ENCODE measurements around the gene MRPS26.
"Not testable (repeated sequence)": the region's sequence is repeated elsewhere in the genome, so short reads cannot be mapped to it uniquely, and the experiment has no call there.

The MRPS26 gene

GRCh38 chr20:3041854-3042409 is 3.9 kb upstream of the MRPS26 start:
- FAIRE-seq (no peak), DNase-seq (ENCODE audit: insufficient read length, low spot score) (no peak)

- no peak for DNase-seq (ENCODE audit: insufficient read length, low spot score)
- FAIRE-seq: no peak
Measured at GRCh38 chr20:3042625-3043024, 3.2 kb upstream of the MRPS26 start.

DNA sequence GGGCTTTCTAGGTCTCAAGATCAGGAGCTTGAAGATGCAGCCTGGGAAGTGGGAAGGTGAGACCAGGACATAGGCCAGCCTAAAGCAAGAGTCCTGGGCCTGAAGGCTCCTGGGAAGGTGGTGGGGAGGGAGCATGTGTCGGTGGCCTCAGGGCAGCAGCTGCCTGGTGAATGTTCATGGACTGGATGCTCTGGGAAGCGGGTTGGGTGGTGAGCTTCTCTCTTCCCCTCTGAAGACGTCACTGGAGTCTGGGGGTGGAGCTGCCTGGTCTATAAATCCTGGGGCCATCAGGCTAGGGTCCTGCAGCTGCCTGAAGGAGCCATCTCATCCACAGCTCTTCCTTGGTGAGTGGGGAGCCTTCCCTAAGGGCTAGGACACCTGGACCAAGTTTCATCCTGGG is 2.5 kb upstream of the MRPS26 start, which contains the start of gene GNRH2:
Gene GNRH2, plus strand, starts transcription at position 301 of the 400 bp plus-strand sequence. CDS start 793 bp downstream, outside the sequence.
- DNase-seq (ENCODE audit: insufficient read length, low spot score) (no peak), FAIRE-seq (no peak)

DNA sequence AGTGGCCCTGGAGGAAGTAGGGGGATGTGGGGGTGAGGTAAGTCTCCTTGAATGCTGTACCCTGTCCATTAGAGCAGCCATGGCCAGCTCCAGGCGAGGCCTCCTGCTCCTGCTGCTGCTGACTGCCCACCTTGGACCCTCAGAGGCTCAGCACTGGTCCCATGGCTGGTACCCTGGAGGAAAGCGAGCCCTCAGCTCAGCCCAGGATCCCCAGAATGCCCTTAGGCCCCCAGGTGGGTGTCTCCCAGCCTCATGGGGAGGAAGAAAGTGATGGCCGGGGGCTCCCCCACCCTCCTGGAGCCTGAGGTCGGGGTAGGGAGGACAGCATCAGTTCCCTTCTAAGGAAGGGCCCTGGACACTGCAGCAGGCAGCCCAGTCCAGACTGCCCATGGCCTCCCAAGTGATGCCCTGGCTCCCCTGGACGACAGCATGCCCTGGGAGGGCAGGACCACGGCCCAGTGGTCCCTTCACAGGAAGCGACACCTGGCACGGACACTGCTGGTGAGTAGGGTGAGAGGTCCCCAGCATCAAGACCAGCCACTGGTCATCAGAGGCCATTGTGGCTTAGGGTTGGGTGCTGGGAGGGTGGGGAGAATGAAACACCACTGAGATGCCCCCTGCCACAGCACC is 1.4 kb upstream of the MRPS26 start:
- no peak for DNase-seq (ENCODE audit: insufficient read length, low spot score)
- no peak for FAIRE-seq

GRCh38 chr20:3045042-3045815 is 623 bp upstream of the MRPS26 start:
- peak; percentile 82 for FAIRE-seq
- DNase-seq (ENCODE audit: insufficient read length, low spot score): peak; percentile 69

GRCh38 chr20:3046677-3047462 is 1.0 kb downstream of the MRPS26 start:
- no peak for DNase-seq (ENCODE audit: insufficient read length, low spot score)
- no peak for FAIRE-seq

GRCh38 chr20:3047486-3048419 is 1.9 kb downstream of the MRPS26 start:
- FAIRE-seq: no peak
- no peak for DNase-seq (ENCODE audit: insufficient read length, low spot score)

GRCh38 chr20:3051385-3052019 is 5.7 kb downstream of the MRPS26 start:
- DNase-seq (ENCODE audit: insufficient read length, low spot score) (no peak), FAIRE-seq (no peak)

DNA sequence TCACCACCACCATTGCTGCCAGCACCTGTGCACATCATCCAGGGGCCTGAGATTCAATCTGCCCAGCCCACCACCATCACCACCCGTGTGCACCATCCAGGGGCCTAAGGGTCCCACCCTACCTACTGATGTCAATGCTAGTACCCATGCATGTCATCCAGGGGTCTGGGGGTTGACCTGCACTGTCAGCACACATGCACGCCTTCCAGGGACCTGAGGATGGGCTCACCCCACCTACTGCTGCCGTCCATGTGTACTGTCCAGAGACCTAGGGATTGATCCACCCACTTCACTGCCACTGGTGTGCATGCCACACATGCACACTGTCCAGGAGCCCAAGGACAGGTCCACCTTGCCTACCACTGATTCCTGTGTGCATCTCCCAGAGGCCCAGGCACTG is 13.6 kb downstream of the MRPS26 start:
- no peak for FAIRE-seq
- DNase-seq (ENCODE audit: insufficient read length, low spot score): no peak

DNA sequence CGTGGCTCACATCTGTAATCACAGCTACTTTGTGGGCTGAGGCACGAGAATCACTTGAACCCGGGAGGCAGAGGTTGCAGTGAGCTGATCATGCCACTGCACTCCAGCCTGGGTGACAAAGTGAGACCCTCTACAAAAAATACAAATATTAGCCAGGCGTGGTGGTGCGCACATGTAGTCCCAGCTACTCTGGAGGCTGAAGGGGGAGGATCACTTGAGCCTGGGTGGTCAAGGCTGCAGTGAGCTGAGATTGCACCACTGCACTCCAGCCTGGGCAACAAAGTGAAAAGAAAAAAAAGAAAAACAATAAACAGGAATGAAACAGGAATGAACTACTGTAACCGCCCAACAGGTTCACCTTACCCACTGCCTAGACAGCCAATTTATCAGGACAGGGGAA is 18.3 kb downstream of the MRPS26 start:
- not testable (repeated sequence) for FAIRE-seq; DNase-seq (ENCODE audit: insufficient read length, low spot score)

DNA sequence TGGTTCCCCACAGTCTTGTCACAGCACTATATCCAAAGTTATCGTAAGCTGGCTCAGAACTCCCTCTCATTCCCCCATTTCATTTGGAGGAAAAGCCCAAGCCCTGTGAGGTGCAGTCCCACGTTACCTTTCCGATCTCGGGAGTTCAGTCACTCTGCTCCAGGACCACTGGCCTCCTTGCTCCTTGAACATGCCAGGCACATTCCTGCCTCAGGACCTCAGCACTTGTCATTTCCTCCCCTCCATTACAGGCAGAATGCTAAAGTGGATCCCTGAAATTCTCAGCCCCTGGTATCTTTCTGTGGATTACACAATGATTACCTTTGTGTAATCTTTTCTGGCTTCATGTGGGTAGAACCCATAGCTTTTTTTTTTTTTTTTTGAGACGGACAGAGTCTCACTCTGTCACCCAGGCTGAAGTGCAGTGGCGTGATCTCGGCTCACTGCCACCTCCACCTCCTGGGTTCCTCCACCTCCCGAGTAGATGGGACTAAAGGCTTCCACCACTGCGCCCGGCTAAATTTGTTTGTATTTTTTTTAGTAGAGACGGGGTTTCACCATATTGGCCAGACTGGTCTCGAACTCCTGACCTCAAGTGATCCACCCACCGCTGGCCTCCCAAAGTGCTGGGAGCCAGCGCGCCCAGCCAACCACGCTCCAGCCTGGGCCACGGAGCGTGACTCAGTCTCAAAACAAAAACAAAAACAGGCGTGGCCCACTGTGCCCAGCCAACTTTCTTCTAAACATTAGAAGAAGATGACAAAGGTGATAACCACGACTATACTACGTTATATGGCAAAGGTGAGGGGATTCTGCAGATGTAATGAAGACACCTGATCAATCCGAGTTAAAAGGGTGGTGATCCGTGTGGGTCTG is 21.5 kb downstream of the MRPS26 start:
- DNase-seq (ENCODE audit: insufficient read length, low spot score) (no peak), FAIRE-seq (no peak)

DNA sequence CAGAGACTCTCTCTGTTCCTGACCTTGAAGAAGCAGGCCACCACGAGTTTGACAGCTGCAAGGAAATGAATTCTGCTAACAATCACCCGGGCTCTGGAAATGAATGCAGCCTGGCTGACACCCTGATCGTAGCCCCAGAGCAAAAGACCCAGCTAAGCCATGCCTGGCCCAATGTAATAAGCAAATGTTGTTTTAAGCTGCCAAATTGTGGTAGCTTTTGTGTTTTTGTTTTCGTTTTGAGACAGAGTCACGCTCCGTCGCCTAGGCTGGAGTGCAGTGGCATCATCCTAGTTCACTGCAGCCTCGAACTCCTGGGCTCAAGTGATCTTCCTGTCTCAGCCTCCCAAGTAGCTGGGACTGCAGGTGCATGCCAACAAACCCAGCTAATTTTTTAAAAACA is 22.2 kb downstream of the MRPS26 start:
- no peak for DNase-seq (ENCODE audit: insufficient read length, low spot score)
- no peak for FAIRE-seq

GRCh38 chr20:3068986-3069900 is 23.4 kb downstream of the MRPS26 start:
- no peak for DNase-seq (ENCODE audit: insufficient read length, low spot score)
- no peak for FAIRE-seq

DNA sequence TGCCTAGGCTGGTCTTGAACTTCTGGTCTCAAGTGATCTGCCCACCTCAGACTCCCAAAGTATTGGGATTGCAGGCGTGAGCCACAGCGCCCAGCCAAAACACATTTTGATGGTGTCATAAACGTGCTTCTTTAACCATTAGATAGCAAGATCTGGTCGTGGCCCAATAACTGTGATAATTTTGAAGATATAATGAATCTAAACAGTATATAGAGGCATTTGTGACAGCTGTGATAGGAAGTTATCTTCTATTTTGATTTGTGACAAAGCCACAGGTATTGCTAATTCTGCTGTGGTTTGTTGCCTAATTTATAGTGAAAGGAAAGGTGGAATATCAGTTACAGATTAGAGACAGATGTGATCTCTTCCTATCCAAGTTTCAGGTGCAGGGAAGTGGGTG is 24.9 kb downstream of the MRPS26 start:
- FAIRE-seq: no peak
- no peak for DNase-seq (ENCODE audit: insufficient read length, low spot score)

GRCh38 chr20:3071266-3071609 is 25.4 kb downstream of the MRPS26 start:
- DNase-seq (ENCODE audit: insufficient read length, low spot score): no peak
- no peak for FAIRE-seq

GRCh38 chr20:3071610-3072529 is 26.0 kb downstream of the MRPS26 start, which contains the start of gene OXT:
TSS of gene OXT (plus strand) at chr20:3071620. CDS start at chr20:3071656, 36 bp downstream.
- DNase-seq (ENCODE audit: insufficient read length, low spot score) (no peak), FAIRE-seq (no peak)
